ENCODE measurements around the gene ZFP28.

The ZFP28 gene

GRCh38 chr19:56596676-56597075 is 57.9 kb downstream of the ZFP28 start:
- DNase-seq, result no peak

DNA sequence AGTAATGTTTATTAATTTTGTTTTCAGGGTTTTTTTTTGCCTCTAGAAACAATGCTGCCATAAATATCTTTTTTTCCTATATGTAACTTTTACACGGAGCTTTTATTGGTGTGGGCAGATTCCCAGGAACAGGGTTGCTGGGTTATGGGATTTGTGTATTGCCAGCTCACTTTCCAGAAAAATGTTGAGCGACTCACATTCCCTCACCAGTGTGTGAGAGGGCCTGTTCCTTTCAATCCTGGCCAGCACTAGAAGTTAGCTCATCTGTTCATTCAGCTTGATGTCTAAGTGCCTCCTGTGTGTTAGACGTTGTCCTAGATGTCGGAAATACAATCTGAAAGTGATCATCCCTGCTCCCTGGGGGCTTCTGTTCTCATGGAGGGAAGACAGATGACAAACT is 58.9 kb downstream of the ZFP28 start:
- DNase-seq, result no peak

GRCh38 chr19:56601375-56601774 is 62.6 kb downstream of the ZFP28 start:
- DNase-seq, result no peak

GRCh38 chr19:56603829-56604228 is 65.1 kb downstream of the ZFP28 start:
- DNase-seq, result no peak

Data from NCI-H510A treated with DMSO at 0.1 percent for 48 hours (cell line).